Measurements from ENCODE around the gene FXN. TPM values are rescaled to one million over a fixed set of nuclear protein-coding genes. Genes with fewer than 3 reads are reported as not detected.
A peak's percentile ranks its signal among the peaks of the same experiment; 100 is the strongest.

The FXN gene
- total and polyA plus RNA-seq, 5 donors from 2014 or later, result 15.4 to 58.7 (median 44.0) TPM

DNA sequence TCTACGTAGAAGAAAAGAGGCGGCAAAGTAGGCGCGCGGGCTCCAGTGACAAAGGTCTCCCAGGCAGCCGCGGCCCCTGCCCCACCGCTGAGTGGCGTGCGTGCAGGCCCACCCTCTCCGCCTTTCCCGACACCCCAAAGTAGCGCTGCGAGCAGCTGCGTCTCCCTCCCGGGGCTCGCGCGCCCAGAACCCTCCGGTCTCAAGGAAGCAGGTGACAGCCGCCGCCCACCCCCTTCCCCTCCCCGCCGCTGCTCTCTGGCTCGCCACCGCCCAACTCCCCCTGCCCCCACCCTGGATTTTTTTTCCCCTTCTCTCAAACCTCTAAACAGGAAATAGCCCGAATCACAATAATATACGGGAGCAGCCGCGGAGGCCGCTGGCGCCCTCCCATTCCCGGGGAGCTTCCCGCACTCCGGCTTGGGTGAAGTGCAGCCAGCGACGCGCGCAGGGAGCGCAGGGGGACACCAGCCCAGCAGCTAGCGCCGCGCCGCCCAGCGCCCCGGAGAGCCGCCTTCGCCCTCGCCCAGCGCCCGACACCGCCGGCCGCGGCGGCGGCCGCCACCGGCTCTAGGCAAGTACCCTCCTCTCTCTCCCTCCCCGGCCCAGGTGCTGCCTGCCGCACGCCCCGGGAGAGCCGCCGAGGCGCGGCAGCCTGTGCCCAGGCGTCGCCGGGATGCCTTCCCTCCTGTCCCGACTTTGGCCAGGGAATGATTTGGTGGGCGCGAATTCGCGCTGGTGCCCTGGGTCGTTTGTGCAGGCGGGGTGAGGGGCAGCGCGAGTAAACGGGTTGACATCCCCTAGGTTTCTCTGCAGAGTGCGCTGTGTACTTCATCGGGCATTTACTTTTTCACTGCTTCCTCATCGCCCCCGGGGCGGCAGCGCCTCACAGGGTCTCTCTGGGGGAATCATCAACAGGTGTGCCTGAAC lies 85.9 kb downstream of the FXN start:
- peak overlapping the region; percentile 93 to 99 (median 94) for H3K4me3 Mint-ChIP-seq
- H3K36me3 Mint-ChIP-seq, result no peaks in the 10 kb centered on the region
- peaks cover 0 to 21% (median 8%) of the 10 kb centered on the region in 4 donors for H3K4me1 Mint-ChIP-seq
- H3K27ac Mint-ChIP-seq, result peak overlapping the region; percentile 71 to 89 (median 81)
- peaks cover 8% of the 10 kb centered on the region for H3K27me3 Mint-ChIP-seq
- Histone ChIP-seq H3K27me3 (ENCODE audit: control insufficient read depth, insufficient read depth, low read length) (peaks cover 5% of the 10 kb centered on the region), H3K4me1 (ENCODE audit: control insufficient read depth, insufficient read depth, low read length, poor library complexity, severe bottlenecking) (peaks cover 19% of the 10 kb centered on the region), H3K4me3 (ENCODE audit: low read depth, low read length) (peak overlapping the region; percentile 79), H3K9me3 (ENCODE audit: control insufficient read depth in 2 of 2, low read length in 2 of 2) (no peaks in the 10 kb centered on the region), H3K36me3 (ENCODE audit: control insufficient read depth, insufficient read depth, low read length) (no peaks in the 10 kb centered on the region), H3K27ac (ENCODE audit: insufficient read depth, low read length, poor library complexity, severe bottlenecking) (no peak overlapping the region)
- DNase-seq (peak in 2 of 3 donors; percentile 4 to 38), ATAC-seq (ENCODE audit: low read depth in 2 of 2) (peak; percentile 62 to 64)
- no peaks in the 10 kb centered on the region for H3K9me3 Mint-ChIP-seq

GRCh38 chr9:69122082-69122548 lies 86.6 kb downstream of the FXN start:
- Mint-ChIP-seq H3K9me3 (no peaks in the 10 kb centered on the region), H3K4me1 (peaks cover 0 to 21% (median 8%) of the 10 kb centered on the region in 4 donors), H3K27ac (peak overlapping the region; percentile 71 to 89 (median 81)), H3K4me3 (peak overlapping the region; percentile 93 to 99 (median 94)), H3K27me3 (peaks cover 8% of the 10 kb centered on the region), H3K36me3 (no peaks in the 10 kb centered on the region)
- Histone ChIP-seq H3K4me3 (ENCODE audit: low read depth, low read length) (peak overlapping the region; percentile 79), H3K27ac (ENCODE audit: insufficient read depth, low read length, poor library complexity, severe bottlenecking) (no peak overlapping the region), H3K36me3 (ENCODE audit: control insufficient read depth, insufficient read depth, low read length) (no peaks in the 10 kb centered on the region), H3K9me3 (ENCODE audit: control insufficient read depth in 2 of 2, low read length in 2 of 2) (no peaks in the 10 kb centered on the region), H3K4me1 (ENCODE audit: control insufficient read depth, insufficient read depth, low read length, poor library complexity, severe bottlenecking) (peaks cover 19% of the 10 kb centered on the region), H3K27me3 (ENCODE audit: control insufficient read depth, insufficient read depth, low read length) (peaks cover 5% of the 10 kb centered on the region)
- peak in 2 of 3 donors; percentile 44 to 70 for DNase-seq
- ATAC-seq (ENCODE audit: low read depth in 2 of 2), result peak; percentile 59 to 66

DNA sequence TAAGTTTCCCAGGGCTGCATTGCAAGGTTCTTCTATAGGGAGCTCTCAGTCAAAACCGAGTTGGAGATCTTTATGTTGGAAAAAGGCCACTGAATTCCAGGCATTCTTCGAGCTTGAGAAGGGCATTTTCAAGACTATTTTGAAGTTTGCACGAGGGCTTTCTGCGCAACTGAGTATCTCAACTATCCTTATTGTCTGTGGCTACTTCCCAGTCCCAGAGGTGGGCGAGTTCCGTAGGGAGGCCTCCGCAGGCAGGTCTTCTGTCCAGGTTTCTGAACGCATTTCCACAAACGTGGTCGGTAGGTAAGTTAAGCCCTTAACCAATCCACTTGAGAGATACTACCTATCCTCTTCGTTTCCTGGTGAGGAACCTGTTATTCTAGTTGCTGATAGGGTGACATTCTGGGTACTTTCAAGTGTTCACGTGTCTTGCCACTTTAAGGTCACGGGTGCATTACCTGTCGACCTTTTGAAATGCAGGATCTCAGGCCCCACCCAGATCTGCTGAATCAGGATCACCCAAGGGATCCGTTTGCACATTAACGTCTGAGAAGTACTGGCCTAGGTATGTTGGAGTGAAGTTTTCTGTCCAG lies 87.1 kb downstream of the FXN start:
- peak in 2 of 3 donors; percentile 19 to 54 for DNase-seq
- peaks cover 0 to 21% (median 8%) of the 10 kb centered on the region in 4 donors for H3K4me1 Mint-ChIP-seq
- peak overlapping the region; percentile 57 to 89 (median 81) for H3K27ac Mint-ChIP-seq
- no peaks in the 10 kb centered on the region for H3K9me3 Mint-ChIP-seq
- no peaks in the 10 kb centered on the region for H3K9me3 ChIP-seq (ENCODE audit: control insufficient read depth in 2 of 2, low read length in 2 of 2)
- H3K4me3 ChIP-seq (ENCODE audit: low read depth, low read length), result peak overlapping the region; percentile 79
- no peak overlapping the region for H3K27ac ChIP-seq (ENCODE audit: insufficient read depth, low read length, poor library complexity, severe bottlenecking)
- peaks cover 8% of the 10 kb centered on the region for H3K27me3 Mint-ChIP-seq
- no peaks in the 10 kb centered on the region for H3K36me3 ChIP-seq (ENCODE audit: control insufficient read depth, insufficient read depth, low read length)
- ATAC-seq (ENCODE audit: low read depth in 2 of 2), result peak in 1 of 2 donors; percentile 46
- peaks cover 5% of the 10 kb centered on the region for H3K27me3 ChIP-seq (ENCODE audit: control insufficient read depth, insufficient read depth, low read length)
- H3K36me3 Mint-ChIP-seq, result no peaks in the 10 kb centered on the region
- peak overlapping the region; percentile 93 to 99 (median 94) for H3K4me3 Mint-ChIP-seq
- H3K4me1 ChIP-seq (ENCODE audit: control insufficient read depth, insufficient read depth, low read length, poor library complexity, severe bottlenecking), result peaks cover 19% of the 10 kb centered on the region

DNA sequence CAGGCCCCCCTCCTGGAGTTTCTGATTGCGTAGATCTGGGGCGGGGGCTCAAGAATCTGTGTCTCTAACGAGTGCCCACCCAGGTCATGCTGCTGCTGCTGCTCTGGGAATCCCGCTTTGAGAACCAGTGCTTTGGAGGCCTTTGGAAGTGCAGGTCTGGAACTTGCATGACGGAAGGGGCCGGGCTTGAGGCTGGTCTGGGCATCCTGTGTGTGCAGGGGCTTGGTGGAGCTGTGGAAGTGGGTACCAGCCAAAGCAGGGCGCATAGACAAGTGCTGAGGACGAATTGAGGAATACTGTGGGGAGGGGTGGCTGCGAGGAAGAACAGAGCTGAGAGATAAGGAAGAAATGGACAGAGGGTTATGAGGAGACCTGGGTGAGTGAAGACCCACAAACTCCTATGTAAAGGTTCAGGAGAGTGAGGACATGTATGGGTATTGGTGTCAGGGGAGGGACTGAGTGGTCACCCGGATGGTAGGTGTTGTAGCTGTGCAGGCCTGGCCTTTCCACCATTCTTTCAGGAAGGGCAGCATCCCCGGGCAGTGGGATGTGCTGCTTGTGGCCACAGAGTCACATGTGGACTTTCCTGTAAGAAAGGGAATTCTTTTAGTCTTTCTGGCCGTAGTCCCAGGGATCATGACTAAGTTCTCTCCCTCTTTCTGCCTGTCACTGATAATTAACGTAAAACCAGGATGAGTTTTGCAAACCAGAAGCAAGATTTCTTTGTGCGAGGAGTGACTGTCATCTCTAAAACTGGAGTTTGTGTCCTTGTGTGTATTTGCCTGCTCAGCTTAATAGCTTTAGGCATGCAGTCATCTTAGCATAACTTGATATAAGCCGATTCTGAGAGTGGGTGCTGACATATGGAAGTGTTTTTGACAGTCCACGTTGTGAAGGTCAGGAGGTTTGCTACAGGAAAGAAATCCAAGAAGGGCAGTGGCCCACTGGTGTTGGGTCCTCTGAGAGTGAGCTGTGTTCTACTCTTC lies 95.2 kb downstream of the FXN start:
- Mint-ChIP-seq H3K4me1 (peaks cover 0 to 2% (median 0%) of the 10 kb centered on the region in 4 donors), H3K27ac (peak overlapping the region in 2 of 3 donors; percentile 4 to 31), H3K36me3 (peaks cover 5% of the 10 kb centered on the region), H3K27me3 (no peaks in the 10 kb centered on the region), H3K4me3 (peak overlapping the region in 1 of 4 donors; percentile 61), H3K9me3 (no peaks in the 10 kb centered on the region)
- no peaks in the 10 kb centered on the region for H3K36me3 ChIP-seq (ENCODE audit: control insufficient read depth, insufficient read depth, low read length)
- ATAC-seq (ENCODE audit: low read depth in 2 of 2) (no peak), DNase-seq (no peak)
- H3K27me3 ChIP-seq (ENCODE audit: control insufficient read depth, insufficient read depth, low read length), result no peaks in the 10 kb centered on the region
- no peak overlapping the region for H3K27ac ChIP-seq (ENCODE audit: insufficient read depth, low read length, poor library complexity, severe bottlenecking)
- no peaks in the 10 kb centered on the region for H3K4me1 ChIP-seq (ENCODE audit: control insufficient read depth, insufficient read depth, low read length, poor library complexity, severe bottlenecking)
- H3K9me3 ChIP-seq (ENCODE audit: control insufficient read depth in 2 of 2, low read length in 2 of 2), result no peaks in the 10 kb centered on the region
- H3K4me3 ChIP-seq (ENCODE audit: low read depth, low read length), result no peak overlapping the region

- DNase-seq (no peak), ATAC-seq (ENCODE audit: low read depth in 2 of 2) (no peak)
- Histone ChIP-seq H3K27me3 (ENCODE audit: control insufficient read depth, insufficient read depth, low read length) (no peaks in the 10 kb centered on the region), H3K27ac (ENCODE audit: insufficient read depth, low read length, poor library complexity, severe bottlenecking) (no peak overlapping the region), H3K36me3 (ENCODE audit: control insufficient read depth, insufficient read depth, low read length) (no peaks in the 10 kb centered on the region), H3K4me1 (ENCODE audit: control insufficient read depth, insufficient read depth, low read length, poor library complexity, severe bottlenecking) (no peaks in the 10 kb centered on the region), H3K9me3 (ENCODE audit: control insufficient read depth in 2 of 2, low read length in 2 of 2) (no peaks in the 10 kb centered on the region), H3K4me3 (ENCODE audit: low read depth, low read length) (no peak overlapping the region)
- Mint-ChIP-seq H3K36me3 (peaks cover 5% of the 10 kb centered on the region), H3K4me3 (no peak overlapping the region), H3K27me3 (no peaks in the 10 kb centered on the region), H3K9me3 (no peaks in the 10 kb centered on the region), H3K4me1 (peaks cover 0 to 4% (median 0%) of the 10 kb centered on the region in 4 donors), H3K27ac (no peak overlapping the region)
These were observed 96.1 kb downstream of the FXN start for GRCh38 chr9:69131682-69132081.

DNA sequence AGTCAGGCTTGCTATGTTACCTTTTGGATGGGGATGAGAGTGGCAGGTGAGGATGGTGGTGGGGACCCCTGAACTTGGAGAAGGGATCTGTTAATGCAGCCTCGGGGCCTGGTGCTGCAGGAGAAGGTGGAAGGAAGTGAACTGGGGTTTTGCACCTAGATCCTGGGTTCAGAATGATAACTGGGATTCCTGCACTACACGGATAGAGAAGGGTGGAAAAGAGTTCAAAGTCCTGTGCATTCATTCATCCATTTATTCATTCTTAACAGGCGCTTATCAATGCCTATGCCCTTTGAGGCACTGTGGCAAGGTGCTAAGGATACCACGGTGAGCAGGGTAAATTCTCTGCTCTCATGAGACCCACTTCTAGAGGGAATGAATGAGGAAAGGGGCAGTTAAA lies 96.8 kb downstream of the FXN start:
- Mint-ChIP-seq H3K27me3 (no peaks in the 10 kb centered on the region), H3K4me3 (no peak overlapping the region), H3K27ac (no peak overlapping the region), H3K4me1 (peaks cover 0 to 4% (median 0%) of the 10 kb centered on the region in 4 donors), H3K9me3 (no peaks in the 10 kb centered on the region), H3K36me3 (peaks cover 5% of the 10 kb centered on the region)
- DNase-seq, result no peak
- H3K27me3 ChIP-seq (ENCODE audit: control insufficient read depth, insufficient read depth, low read length), result no peaks in the 10 kb centered on the region
- H3K27ac ChIP-seq (ENCODE audit: insufficient read depth, low read length, poor library complexity, severe bottlenecking), result no peak overlapping the region
- no peaks in the 10 kb centered on the region for H3K9me3 ChIP-seq (ENCODE audit: control insufficient read depth in 2 of 2, low read length in 2 of 2)
- no peaks in the 10 kb centered on the region for H3K36me3 ChIP-seq (ENCODE audit: control insufficient read depth, insufficient read depth, low read length)
- ATAC-seq (ENCODE audit: low read depth in 2 of 2), result no peak
- no peak overlapping the region for H3K4me3 ChIP-seq (ENCODE audit: low read depth, low read length)
- H3K4me1 ChIP-seq (ENCODE audit: control insufficient read depth, insufficient read depth, low read length, poor library complexity, severe bottlenecking), result no peaks in the 10 kb centered on the region

- peaks cover 0 to 3% (median 0%) of the 10 kb centered on the region in 4 donors for H3K4me1 Mint-ChIP-seq
- no peaks in the 10 kb centered on the region for H3K9me3 Mint-ChIP-seq
- H3K27me3 ChIP-seq (ENCODE audit: control insufficient read depth, insufficient read depth, low read length), result no peaks in the 10 kb centered on the region
- H3K4me3 Mint-ChIP-seq, result no peak overlapping the region
- H3K36me3 ChIP-seq (ENCODE audit: control insufficient read depth, insufficient read depth, low read length), result no peaks in the 10 kb centered on the region
- no peaks in the 10 kb centered on the region for H3K4me1 ChIP-seq (ENCODE audit: control insufficient read depth, insufficient read depth, low read length, poor library complexity, severe bottlenecking)
- no peak overlapping the region for H3K27ac Mint-ChIP-seq
- peaks cover 6% of the 10 kb centered on the region for H3K27me3 Mint-ChIP-seq
- peaks cover 11% of the 10 kb centered on the region for H3K36me3 Mint-ChIP-seq
- no peaks in the 10 kb centered on the region for H3K9me3 ChIP-seq (ENCODE audit: control insufficient read depth in 2 of 2, low read length in 2 of 2)
- ATAC-seq (ENCODE audit: low read depth in 2 of 2), result no peak
- no peak overlapping the region for H3K4me3 ChIP-seq (ENCODE audit: low read depth, low read length)
- H3K27ac ChIP-seq (ENCODE audit: insufficient read depth, low read length, poor library complexity, severe bottlenecking), result no peak overlapping the region
- no peak for DNase-seq
These were observed 98.9 kb downstream of the FXN start for GRCh38 chr9:69134412-69134811.
